ENCODE data around the gene ZFYVE16.
"Not testable (repeated sequence)": the region's sequence is repeated elsewhere in the genome, so short reads cannot be mapped to it uniquely, and the experiment has no call there.

DNA sequence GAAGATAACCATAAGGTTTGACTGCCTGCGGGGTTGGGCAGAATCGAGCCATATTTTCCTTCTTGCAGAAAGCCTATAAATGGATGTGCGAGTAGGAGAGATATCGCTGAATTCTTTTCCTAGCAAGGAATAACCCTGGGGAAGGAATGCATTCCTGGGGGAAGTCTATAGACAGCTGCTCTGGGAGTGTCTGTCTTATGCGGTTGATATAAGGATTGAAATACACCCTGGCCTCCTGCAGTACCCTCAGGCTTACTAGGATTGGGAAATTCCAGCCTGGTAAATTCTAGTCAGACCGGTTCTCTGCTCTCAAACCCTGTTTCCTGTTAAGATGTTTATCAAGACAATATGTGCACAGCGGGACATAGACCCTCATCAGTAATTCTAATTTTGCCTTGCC, 85.6 kb downstream of the ZFYVE16 start:
- not testable (repeated sequence) for TF ChIP-seq CTCF (CRISPR knock-in tag; IDR thresholded peaks at IDR 0.05); ELK4 (CRISPR knock-in tag; IDR thresholded peaks at IDR 0.05; ENCODE audit: borderline replicate concordance); TARDBP (CRISPR knock-in tag; IDR thresholded peaks at IDR 0.05); ZNF530 (CRISPR knock-in tag; IDR thresholded peaks at IDR 0.05; ENCODE audit: low read depth); ASH2L (IDR thresholded peaks at IDR 0.05; ENCODE audit: insufficient read length, low read depth, low read length); EZH2 (conservative IDR thresholded peaks at IDR 0.05; ENCODE audit: low read depth, low read length)
